ENCODE measurements around the gene MOSPD3.

GRCh38 chr7:100575206-100575631 lies 37.1 kb upstream of the MOSPD3 start:
- no peak for TF ChIP-seq CTCF (conservative IDR thresholded peaks at IDR 0.05 in 1 of 2, IDR thresholded peaks at IDR 0.05 in 1 of 2; ENCODE audit: extremely low read depth in 1 of 2, insufficient read depth in 1 of 2, low read depth in 1 of 2, low read length in 2 of 2)
- TF ChIP-seq EZH2 (IDR thresholded peaks at IDR 0.05; ENCODE audit: borderline replicate concordance, low read length): no peak
